Caki2 (cell line): ENCODE results near the gene SH3BGRL2. TPM values are rescaled to one million over a fixed set of nuclear protein-coding genes. Genes with fewer than 3 reads are reported as not detected.

Experiments used
- DNase-seq: peaks from one replicate; pipeline ENCODE4 v3.0.0-alpha.2; 2015; ENCODE audit warnings: low read depth
- in situ Hi-C: cut with HindIII; loops from 2 replicates; pipeline ENCODE4 v1.10.0; 2016; ENCODE audit warnings: low sequenced_read_pairs, low pct_unique_long_range_greater_than_20kb, mixed read lengths
- total RNA-seq: library from RNA; depleted of rRNA; stranded (reverse); fragments of >200 nt; shearing (Covaris generic); gene quantifications from 2 replicates; pipeline ENCODE4 v1.2.3, GENCODE V29; 2014; ENCODE audit warnings: low replicate concordance; rRNA removed

The SH3BGRL2 gene
- 1.2 and 2.2 TPM in 2 replicates for total RNA-seq

GRCh38 chr6:79630883-79631692, at the start of gene SH3BGRL2:
TSS of gene SH3BGRL2 (plus strand) at chr6:79631329. CDS start at chr6:79631462, 133 bp downstream.
- peak; percentile 72 for DNase-seq
- in situ Hi-C loops = no loop called here

- no peak for DNase-seq
- in situ Hi-C loops = no loop called here
Measured at GRCh38 chr6:79584332-79584731, 46.8 kb upstream of the SH3BGRL2 start.

GRCh38 chr6:79586548-79586947, 44.6 kb upstream of the SH3BGRL2 start:
- in situ Hi-C loops = no loop called here
- no peak for DNase-seq

- in situ Hi-C loops = no loop called here
Measured at GRCh38 chr6:79589701-79590100, 41.4 kb upstream of the SH3BGRL2 start.

DNA sequence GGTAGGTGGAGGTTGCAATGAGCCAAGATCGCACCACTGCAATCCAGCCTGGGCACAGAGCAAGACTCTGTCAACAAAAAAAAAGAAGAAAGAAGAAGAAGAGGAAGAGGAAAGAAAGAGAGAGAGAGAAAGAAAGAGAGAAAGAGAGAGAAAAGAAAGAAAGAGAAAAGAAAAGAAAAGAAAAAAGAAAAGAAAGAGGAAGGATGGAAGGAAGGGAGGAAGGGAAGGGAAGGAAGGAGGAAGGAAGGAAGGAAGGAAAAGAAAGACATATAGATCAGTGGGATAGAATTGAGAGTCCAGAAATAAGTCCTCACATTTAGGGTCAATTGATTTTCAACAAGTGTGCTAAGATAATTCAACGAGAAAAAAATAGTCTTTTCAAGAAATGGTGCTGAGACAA, 34.0 kb upstream of the SH3BGRL2 start:
- no peak for DNase-seq
- in situ Hi-C loops = no loop called here

More at GRCh38 chr6:79589701-79590100, 41.4 kb upstream of the SH3BGRL2 start:
- DNase-seq = no peak

GRCh38 chr6:79598012-79598411, 33.1 kb upstream of the SH3BGRL2 start:
- in situ Hi-C loops = no loop called here
- no peak for DNase-seq

DNA sequence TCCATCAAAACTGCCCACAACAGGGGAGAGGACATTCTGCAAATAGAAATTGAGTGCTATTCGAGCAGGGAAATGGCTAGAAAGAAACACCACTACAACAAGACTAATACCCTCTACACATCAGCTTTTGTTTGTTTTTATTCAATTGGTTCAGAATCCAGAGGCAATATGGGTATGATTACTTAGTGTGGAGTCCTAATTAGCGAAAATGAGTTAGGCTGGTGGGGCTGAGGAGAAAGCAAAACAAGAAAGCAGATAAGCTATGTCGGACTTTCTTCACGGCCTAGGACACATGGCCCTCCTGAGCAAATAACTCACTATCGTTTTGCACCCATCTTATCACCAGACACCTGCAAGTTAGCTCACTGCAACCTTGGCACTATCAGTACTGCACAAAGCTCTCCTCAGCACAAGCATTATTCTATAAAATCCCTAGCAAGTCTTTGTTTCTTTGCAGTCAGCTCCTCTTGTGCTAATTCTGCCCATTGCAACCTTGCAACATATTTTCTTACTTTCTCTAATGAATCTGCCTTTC, 31.3 kb upstream of the SH3BGRL2 start:
- in situ Hi-C loops = no loop called here
- DNase-seq = no peak

DNA sequence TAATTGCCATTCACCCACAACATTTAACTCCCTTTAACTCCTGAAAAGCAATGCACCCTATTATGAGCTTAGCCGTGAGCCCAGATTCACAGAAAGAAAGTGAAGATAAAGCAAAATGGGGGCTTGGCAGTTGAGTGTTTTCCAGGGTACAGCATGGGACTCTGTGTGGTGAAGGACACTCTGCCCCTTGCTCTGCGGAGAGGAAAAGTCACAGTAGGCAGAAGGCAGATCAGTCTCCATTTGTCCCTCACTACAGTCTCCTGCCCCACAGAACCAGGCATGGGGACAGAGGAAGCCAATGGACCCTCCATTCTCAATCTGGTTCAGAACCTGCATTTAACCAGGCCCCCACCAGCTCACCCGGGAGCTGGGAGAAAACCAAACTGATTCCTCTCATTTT, 30.8 kb upstream of the SH3BGRL2 start:
- DNase-seq = no peak
- in situ Hi-C loops = no loop called here

DNA sequence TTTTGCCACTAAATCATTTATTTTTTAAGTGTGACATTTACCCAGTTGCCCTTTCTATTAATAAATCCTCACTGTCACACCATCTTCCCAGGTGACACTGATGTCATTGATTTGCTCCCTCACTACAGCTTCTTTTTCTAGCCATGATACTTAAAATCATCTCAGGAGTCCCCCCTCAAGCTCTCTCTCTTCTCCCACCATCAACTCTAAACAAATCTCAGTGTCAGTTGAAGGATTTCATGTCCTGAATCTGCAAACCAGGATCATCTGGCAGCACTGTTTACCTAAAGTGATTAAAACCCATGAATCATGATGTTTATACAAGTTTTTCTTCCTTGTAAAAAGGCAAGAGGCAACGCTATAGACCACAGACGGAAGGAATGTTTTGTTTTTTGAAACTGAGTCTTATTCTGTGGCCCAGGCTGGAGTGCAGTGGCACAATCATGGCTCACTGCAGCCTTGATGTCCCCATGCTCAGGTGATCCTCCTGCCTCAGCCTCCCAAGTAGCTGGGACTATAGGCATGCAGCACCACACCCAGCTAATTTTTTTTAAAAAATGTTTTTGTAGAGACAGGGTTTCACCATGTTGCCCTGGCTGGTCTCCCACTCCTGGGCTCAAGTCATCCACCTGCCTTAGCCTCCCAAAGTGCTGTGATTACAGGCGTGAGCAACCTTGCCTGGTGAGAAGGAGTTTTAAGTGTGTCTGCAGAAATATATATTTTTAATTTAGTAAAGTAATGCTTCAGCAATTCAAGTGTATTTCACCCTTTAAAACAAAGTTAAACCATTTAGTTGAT, 30.1 kb upstream of the SH3BGRL2 start:
- DNase-seq = peak; percentile 81
- in situ Hi-C loops = no loop called here

DNA sequence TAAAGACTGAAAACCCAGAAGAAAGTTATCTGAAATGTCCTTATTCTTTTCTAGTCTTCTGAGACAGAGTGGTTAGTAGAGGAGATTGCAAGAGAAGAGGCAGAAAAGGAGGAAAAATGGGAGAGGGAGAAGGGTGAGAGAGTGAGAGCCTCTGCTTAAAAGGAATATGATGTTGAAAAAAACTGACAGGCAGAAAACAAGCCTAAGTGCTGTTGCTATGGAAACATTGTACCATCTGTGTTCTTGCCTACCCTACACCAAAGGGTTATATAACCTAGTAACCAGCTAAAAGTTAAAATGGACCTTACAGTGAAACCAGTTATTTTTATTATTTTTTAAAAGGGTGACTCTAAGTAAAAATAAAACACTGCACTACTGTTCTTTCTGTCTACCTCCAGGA, 28.3 kb upstream of the SH3BGRL2 start:
- in situ Hi-C loops = no loop called here
- no peak for DNase-seq

GRCh38 chr6:79604583-79605037, 26.5 kb upstream of the SH3BGRL2 start:
- in situ Hi-C loops = no loop called here
- peak; percentile 67 for DNase-seq

DNA sequence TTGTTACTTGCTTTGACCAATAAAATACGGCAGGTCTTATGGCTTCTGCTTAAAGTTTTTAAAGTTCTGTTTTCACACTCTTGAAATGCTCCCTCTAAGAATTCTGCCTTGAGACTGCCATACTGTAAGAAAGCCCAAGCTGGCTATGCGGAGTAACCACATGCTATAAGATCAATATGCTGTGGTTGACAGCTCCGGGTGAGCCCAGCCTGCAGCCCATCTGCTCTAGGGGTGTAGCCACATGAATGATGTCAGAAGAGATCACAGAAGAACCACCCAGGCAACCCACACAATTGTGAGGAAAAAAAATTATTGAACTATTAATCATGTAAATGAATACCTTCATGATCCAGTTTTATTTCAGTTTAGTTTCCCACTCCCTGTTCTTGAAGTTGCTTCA, 26.1 kb upstream of the SH3BGRL2 start:
- no peak for DNase-seq
- in situ Hi-C loops = no loop called here

GRCh38 chr6:79605968-79606764, 25.0 kb upstream of the SH3BGRL2 start:
- no peak for DNase-seq
- in situ Hi-C loops = no loop called here

DNA sequence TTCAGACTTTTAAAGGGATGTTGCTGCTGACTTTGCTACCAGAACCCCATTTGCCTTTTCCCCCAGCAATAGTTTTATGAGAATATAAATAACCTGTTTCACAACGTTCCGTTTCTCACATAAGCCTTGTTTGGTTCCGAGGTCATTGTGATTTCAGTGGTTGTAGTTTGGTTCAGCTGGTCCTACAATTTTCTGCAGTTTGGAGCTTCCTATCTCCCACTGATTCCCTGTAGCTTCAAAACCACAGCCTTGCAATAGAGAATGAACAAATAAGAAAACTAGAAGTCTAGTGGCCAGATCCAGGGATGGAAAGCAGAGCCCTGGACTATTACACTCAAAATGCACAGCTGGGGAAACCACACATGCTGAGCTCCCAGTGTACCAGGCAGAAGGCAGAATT, 24.1 kb upstream of the SH3BGRL2 start:
- in situ Hi-C loops = no loop called here
- no peak for DNase-seq

GRCh38 chr6:79608334-79609224, 22.6 kb upstream of the SH3BGRL2 start:
- no peak for DNase-seq
- in situ Hi-C loops = no loop called here

DNA sequence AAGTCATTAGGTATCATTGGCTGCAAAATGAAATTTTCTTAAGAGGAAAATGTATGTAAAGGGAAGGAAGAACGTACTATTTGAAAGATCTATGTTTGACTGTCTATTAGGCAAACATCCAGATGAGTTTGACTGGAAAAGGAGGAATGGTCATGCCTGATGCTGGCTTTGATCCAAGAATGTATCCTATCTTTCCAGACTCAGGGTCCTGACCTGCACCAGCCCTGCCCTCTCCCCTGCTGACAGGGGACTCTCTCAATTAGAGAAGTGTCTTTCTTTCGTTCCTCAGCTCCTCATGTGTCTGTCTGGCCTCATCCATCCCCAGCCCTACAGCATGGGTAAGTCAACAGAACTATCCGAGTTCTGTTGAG, 21.9 kb upstream of the SH3BGRL2 start:
- in situ Hi-C loops = no loop called here

GRCh38 chr6:79610306-79611009, 20.7 kb upstream of the SH3BGRL2 start:
- in situ Hi-C loops = no loop called here
- no peak for DNase-seq

More for the DNA sequence above, 21.9 kb upstream of the SH3BGRL2 start:
- no peak for DNase-seq
